ENCODE results near the gene PALD1. TPM values are rescaled to one million over a fixed set of nuclear protein-coding genes. Genes with fewer than 3 reads are reported as not detected.

The PALD1 gene
- polyA plus RNA-seq, 2 of the 4 experiments (the other 2 are of a cell fraction): 3.6 to 5.5 TPM

DNA sequence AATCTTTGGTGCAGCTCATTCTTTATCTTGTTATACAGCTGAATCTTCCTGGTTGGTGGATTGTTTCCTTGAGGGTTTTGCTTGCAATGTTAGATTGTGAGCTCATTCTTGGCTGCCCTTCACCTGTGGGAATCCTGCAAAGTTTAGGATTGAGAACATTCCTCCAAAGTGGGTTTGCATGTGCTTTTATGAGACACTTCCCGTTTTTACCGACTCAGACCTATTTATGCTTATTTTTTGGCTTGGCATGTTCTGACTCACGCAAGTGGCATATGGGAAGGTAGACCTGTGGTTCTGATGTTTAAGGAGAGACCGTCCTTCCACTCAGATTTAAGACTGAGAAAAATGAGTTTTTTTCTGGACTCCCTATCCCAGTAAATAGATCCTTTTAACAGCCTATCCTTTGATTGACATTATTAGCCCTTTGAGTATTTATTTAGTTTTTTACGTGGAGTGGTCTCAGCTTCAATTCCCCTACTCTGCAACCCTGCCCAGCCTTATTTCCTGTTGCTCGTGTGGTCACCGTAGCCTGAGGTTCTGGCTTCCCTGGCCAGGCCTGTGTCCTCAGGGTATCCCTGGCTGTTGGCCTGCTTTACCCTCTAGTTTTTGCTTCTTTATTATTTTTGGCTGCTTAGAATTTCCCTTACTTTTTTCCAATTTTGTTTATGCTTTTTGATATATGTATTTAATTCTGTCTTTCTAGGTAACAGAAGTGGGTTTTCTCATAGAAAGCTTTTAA is 137.4 kb downstream of the PALD1 start:
- TF ChIP-seq GATA3 (IDR thresholded peaks at IDR 0.05; ENCODE audit: borderline replicate concordance) (no peak), HDAC2 (IDR thresholded peaks at IDR 0.05) (no peak), SREBF2 (IDR thresholded peaks at IDR 0.05) (no peak), BCL3 (IDR thresholded peaks at IDR 0.05) (no peak), FOXS1 (CRISPR knock-in tag; IDR thresholded peaks at IDR 0.05) (no peak), CHD4 (IDR thresholded peaks at IDR 0.05; ENCODE audit: borderline replicate concordance) (no peak), CBX2 (IDR thresholded peaks at IDR 0.05; ENCODE audit: borderline replicate concordance, low read depth) (no peak), EP300 (IDR thresholded peaks at IDR 0.05) (no peak), ZFP36 (IDR thresholded peaks at IDR 0.05; ENCODE audit: borderline replicate concordance, partially characterized antibody) (no peak), NFE2L2 (conservative IDR thresholded peaks at IDR 0.05; ENCODE audit: low read length) (no peak), BHLHE40 (IDR thresholded peaks at IDR 0.05; ENCODE audit: low read depth, low read length) (no peak), EHF (CRISPR knock-in tag; IDR thresholded peaks at IDR 0.05) (no peak), CBX8 (IDR thresholded peaks at IDR 0.05) (no peak), PHF8 (IDR thresholded peaks at IDR 0.05; ENCODE audit: borderline replicate concordance, low read depth) (no peak), CEBPB (IDR thresholded peaks at IDR 0.05) (no peak), CTCF (IDR thresholded peaks at IDR 0.05) (no peak), POLR2A (IDR thresholded peaks at IDR 0.05; ENCODE audit: low read length) (no peak), JUNB (IDR thresholded peaks at IDR 0.05) (no peak)
- TF ChIP-seq, protein P1, sequence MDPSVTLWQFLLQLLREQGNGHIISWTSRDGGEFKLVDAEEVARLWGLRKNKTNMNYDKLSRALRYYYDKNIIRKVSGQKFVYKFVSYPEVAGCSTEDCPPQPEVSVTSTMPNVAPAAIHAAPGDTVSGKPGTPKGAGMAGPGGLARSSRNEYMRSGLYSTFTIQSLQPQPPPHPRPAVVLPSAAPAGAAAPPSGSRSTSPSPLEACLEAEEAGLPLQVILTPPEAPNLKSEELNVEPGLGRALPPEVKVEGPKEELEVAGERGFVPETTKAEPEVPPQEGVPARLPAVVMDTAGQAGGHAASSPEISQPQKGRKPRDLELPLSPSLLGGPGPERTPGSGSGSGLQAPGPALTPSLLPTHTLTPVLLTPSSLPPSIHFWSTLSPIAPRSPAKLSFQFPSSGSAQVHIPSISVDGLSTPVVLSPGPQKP (IDR thresholded peaks at IDR 0.05; ENCODE audit: low read depth, low read length): no peak
- TF ChIP-seq, protein P2, sequence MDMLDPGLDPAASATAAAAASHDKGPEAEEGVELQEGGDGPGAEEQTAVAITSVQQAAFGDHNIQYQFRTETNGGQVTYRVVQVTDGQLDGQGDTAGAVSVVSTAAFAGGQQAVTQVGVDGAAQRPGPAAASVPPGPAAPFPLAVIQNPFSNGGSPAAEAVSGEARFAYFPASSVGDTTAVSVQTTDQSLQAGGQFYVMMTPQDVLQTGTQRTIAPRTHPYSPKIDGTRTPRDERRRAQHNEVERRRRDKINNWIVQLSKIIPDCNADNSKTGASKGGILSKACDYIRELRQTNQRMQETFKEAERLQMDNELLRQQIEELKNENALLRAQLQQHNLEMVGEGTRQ (IDR thresholded peaks at IDR 0.05): no peak
- ChIA-PET CTCF (no interaction called here), POLR2A (no interaction called here)
- Histone ChIP-seq H3K4me2 (no peak overlapping the region), H3K4me1 (no peaks in the 10 kb centered on the region), H3K4me3 (no peak overlapping the region), H3K9me3 (peaks cover 19% of the 10 kb centered on the region), H3K27ac (no peak overlapping the region)
- FAIRE-seq (no peak), DNase-seq (ENCODE audit: low read depth in 1 of 2, low spot score in 1 of 2) (no peak), ATAC-seq (no peak)
- WGBS (ENCODE audit: missing lambda C conversion rate): 41% methylated on average over 7 of the region's 7 CpGs

DNA sequence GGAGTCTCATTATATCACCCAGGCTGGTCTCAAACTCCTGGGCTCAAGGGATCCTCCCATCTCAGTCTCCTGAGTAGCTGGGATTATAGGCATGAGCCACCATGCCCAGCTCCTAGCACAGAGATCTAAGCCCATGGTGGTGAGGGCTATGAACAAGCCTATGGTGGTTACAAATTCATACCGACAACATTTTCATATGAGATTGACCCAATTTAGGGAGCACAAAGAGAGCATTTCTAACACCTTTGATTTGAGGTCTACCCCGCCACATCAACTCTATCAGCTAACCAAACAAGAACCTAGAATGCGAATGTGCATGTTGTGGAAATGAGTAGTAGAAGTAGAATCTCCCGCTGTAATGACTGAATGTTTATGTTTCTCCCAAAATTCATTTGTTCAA is 138.2 kb downstream of the PALD1 start:
- ATAC-seq (no peak), FAIRE-seq (no peak), DNase-seq (ENCODE audit: low read depth in 1 of 2, low spot score in 1 of 2) (no peak)
- WGBS (ENCODE audit: missing lambda C conversion rate): 62% methylated on average over 4 of the region's 4 CpGs
- Histone ChIP-seq H3K9me3 (peaks cover 19% of the 10 kb centered on the region), H3K27ac (no peak overlapping the region), H3K4me3 (no peak overlapping the region), H3K4me2 (no peak overlapping the region), H3K4me1 (no peaks in the 10 kb centered on the region)
- ChIA-PET CTCF (no interaction called here), POLR2A (no interaction called here)
- TF ChIP-seq MYC (IDR thresholded peaks at IDR 0.05; ENCODE audit: borderline replicate concordance, low read length) (no peak), HDAC2 (IDR thresholded peaks at IDR 0.05) (no peak), RARB (CRISPR knock-in tag; IDR thresholded peaks at IDR 0.05) (no peak), TFCP2L1 (CRISPR knock-in tag; IDR thresholded peaks at IDR 0.05) (no peak)

Other genes starting within 250 kb of the PALD1 start
- gene PPA1, start 245.3 kb upstream of the PALD1 start, polyA plus RNA-seq (2011; rRNA removed): 219 and 273 TPM in 2 replicates
- gene PPA1, start 245.3 kb upstream of the PALD1 start, polyA plus RNA-seq (2017; fragmentation: RNase III; extraction: RNeasy Plus Mini Kit Qiagen cat#74134 plus additional on column Dnase treatment): 205 to 228 TPM (median 207 TPM) in 3 replicates
- gene NPFFR1, start 194.8 kb upstream of the PALD1 start, polyA plus RNA-seq (2011; rRNA removed): not detected in 2 replicates
- gene NPFFR1, start 194.8 kb upstream of the PALD1 start, polyA plus RNA-seq (2017; fragmentation: RNase III; extraction: RNeasy Plus Mini Kit Qiagen cat#74134 plus additional on column Dnase treatment): not detected in 3 replicates
- gene LRRC20, start 96.1 kb upstream of the PALD1 start, polyA plus RNA-seq (2011; rRNA removed): 16.5 and 19.6 TPM in 2 replicates
- gene LRRC20, start 96.1 kb upstream of the PALD1 start, polyA plus RNA-seq (2017; fragmentation: RNase III; extraction: RNeasy Plus Mini Kit Qiagen cat#74134 plus additional on column Dnase treatment): 19.0 to 22.1 TPM (median 20.7 TPM) in 3 replicates
- gene EIF4EBP2, start 74.6 kb upstream of the PALD1 start, polyA plus RNA-seq (2011; rRNA removed): 15.4 and 17.7 TPM in 2 replicates
- 12.2 to 13.0 TPM (median 12.2 TPM) in 3 replicates for gene EIF4EBP2, start 74.6 kb upstream of the PALD1 start, polyA plus RNA-seq (2017; fragmentation: RNase III; extraction: RNeasy Plus Mini Kit Qiagen cat#74134 plus additional on column Dnase treatment)
- not detected in 2 replicates for gene NODAL, start 37.1 kb upstream of the PALD1 start, polyA plus RNA-seq (2011; rRNA removed)
- not detected in 3 replicates for gene NODAL, start 37.1 kb upstream of the PALD1 start, polyA plus RNA-seq (2017; fragmentation: RNase III; extraction: RNeasy Plus Mini Kit Qiagen cat#74134 plus additional on column Dnase treatment)
- gene PRF1, start 124.0 kb downstream of the PALD1 start, polyA plus RNA-seq (2011; rRNA removed): not detected in 2 replicates
- gene PRF1, start 124.0 kb downstream of the PALD1 start, polyA plus RNA-seq (2017; fragmentation: RNase III; extraction: RNeasy Plus Mini Kit Qiagen cat#74134 plus additional on column Dnase treatment): not detected in 3 replicates
- not detected in 2 replicates for gene ADAMTS14, start 193.7 kb downstream of the PALD1 start, polyA plus RNA-seq (2011; rRNA removed)
- gene ADAMTS14, start 193.7 kb downstream of the PALD1 start, polyA plus RNA-seq (2017; fragmentation: RNase III; extraction: RNeasy Plus Mini Kit Qiagen cat#74134 plus additional on column Dnase treatment): 0.03 to 0.05 TPM (median 0.04 TPM) in 3 replicates

All from A549 (cell line).